ENCODE measurements around the gene MLXIPL.

MLXIPL gene

DNA sequence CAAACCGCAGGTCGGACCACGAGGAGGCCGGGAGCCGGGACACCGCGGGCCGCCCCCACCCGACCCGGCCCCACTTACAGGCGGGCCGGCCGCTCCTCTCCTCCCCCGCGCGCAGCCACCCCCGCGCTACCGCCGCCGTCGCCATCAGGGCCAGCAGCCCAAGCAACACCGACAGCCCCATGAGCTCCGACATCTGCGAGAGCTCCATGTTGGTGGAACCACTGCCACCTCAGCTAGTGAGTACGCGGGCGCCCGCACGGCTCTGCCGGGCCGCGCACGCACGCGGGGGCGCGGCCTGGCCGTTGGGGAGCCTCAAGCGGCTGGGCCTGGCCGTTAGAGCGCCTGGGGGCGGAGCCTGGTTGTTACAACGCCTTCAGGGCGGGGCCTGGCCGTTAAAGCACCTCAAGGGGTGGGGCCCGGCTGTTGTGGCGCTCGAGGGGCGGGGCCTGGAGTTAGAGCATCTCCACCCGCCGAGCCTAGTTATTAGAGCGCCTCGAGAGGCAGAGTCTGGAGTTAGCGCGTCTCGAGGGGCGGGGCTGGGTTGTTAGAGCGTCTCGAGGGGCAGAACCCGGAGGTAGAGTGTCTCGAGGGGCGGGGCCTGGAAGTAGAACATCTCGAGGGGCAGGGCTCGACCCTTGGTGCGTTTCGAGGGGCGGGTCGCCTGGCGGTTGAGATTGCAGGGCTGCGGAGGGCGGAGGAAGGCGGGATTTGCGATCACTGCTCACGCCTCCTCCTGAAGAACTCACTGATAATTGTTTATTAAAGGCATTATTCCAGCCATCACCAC is 45.8 kb downstream of the MLXIPL start, which contains the start of gene TBL2:
TBL2 (minus strand) TSS at position 238 of the 787 bp plus-strand sequence; CDS start at position 208, 30 bp downstream.
- Histone ChIP-seq H3K9me3 (ENCODE audit: control insufficient read depth, low read length) (no peaks in the 10 kb centered on the region), H3K36me3 (ENCODE audit: control insufficient read depth, insufficient read depth, low read length) (no peaks in the 10 kb centered on the region), H2AFZ (peak within 1 kb of the TSS; percentile 97), H3K4me2 (ENCODE audit: low read length) (peak within 1 kb of the TSS; percentile 78), H3K27ac (peak within 1 kb of the TSS; percentile 47), H3K4me1 (no peaks in the 10 kb centered on the region), H3K27me3 (ENCODE audit: control insufficient read depth, insufficient read depth, low read length) (no peaks in the 10 kb centered on the region), H3K4me3 (ENCODE audit: low read depth, low read length) (peak within 1 kb of the TSS; percentile 72), H3K79me2 (peaks cover 9% of the 10 kb centered on the region), H3K9ac (peak within 1 kb of the TSS; percentile 84)
- peak; percentile 14 for TF ChIP-seq CTCF (IDR thresholded peaks at IDR 0.05)

DNA sequence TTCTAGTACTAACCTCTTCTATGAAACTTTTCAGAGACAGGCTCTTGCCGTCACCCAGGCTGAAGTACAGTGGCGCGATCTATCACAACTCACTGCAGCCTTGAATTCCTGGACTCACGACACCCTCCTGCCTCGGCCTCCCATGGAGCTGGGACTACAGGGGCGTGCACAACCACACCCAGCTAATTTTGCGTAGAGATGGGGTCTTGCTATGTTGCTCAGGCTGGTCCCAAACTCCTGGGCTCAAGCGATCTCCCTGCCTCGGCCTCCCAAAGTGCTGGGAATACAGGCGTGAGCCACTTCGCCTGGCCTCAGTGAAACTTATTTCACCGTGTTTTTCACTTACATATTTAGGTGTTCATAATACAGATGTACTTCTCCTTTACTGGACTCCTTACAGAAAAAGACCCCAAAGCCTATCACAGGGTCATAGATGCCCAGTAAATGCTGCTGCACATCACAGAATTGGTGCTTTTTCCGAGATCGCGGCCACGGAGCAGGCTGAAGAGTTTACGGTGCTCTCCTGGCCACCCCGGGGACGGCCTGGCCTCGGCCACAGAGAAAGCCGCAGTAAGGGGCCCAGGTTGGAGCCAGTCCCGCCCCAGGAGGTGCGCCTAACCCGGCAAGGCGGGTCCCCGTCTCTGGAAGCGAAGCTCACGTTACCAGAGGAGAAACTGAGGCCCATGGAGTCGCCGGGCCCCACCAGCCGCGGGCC is 46.5 kb downstream of the MLXIPL start:
- no peaks in the 10 kb centered on the region for H3K9me3 ChIP-seq (ENCODE audit: control insufficient read depth, low read length)
- peaks cover 9% of the 10 kb centered on the region for H3K79me2 ChIP-seq
- H3K27me3 ChIP-seq (ENCODE audit: control insufficient read depth, insufficient read depth, low read length) = no peaks in the 10 kb centered on the region
- H2AFZ ChIP-seq = peak overlapping the region; percentile 97
- no peak for TF ChIP-seq CTCF (IDR thresholded peaks at IDR 0.05)
- peak overlapping the region; percentile 72 for H3K4me3 ChIP-seq (ENCODE audit: low read depth, low read length)
- no peaks in the 10 kb centered on the region for H3K36me3 ChIP-seq (ENCODE audit: control insufficient read depth, insufficient read depth, low read length)
- peak overlapping the region; percentile 78 for H3K4me2 ChIP-seq (ENCODE audit: low read length)
- H3K9ac ChIP-seq = peak overlapping the region; percentile 84
- H3K27ac ChIP-seq = peak overlapping the region; percentile 47
- H3K4me1 ChIP-seq = no peaks in the 10 kb centered on the region

DNA sequence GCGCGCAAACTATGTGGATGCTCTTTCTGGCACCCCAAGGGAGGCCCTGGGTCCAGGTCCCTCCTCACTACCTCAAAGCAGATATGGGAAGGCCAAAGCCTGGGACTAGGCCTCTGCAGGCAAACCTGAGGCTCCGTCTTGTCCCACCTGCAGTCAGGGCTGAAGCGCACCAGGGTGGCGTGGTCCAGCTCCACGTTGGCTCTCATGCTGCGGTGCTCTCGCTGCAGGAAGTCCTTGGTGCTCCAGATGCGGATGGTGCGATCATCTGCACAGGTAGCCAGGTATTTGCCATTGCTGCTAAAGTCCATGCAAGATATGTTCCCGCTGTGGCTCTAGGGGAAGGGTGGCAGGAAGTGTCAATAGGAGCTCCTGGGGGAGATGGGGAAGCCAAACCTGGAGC is 50.5 kb downstream of the MLXIPL start:
- no peak overlapping the region for H3K9ac ChIP-seq
- peaks cover 9% of the 10 kb centered on the region for H3K79me2 ChIP-seq
- no peak for TF ChIP-seq CTCF (IDR thresholded peaks at IDR 0.05)
- H3K27ac ChIP-seq = no peak overlapping the region
- H3K36me3 ChIP-seq (ENCODE audit: control insufficient read depth, insufficient read depth, low read length) = no peaks in the 10 kb centered on the region
- no peak overlapping the region for H2AFZ ChIP-seq
- H3K27me3 ChIP-seq (ENCODE audit: control insufficient read depth, insufficient read depth, low read length) = no peaks in the 10 kb centered on the region
- no peak overlapping the region for H3K4me2 ChIP-seq (ENCODE audit: low read length)
- H3K4me3 ChIP-seq (ENCODE audit: low read depth, low read length) = no peak overlapping the region
- no peaks in the 10 kb centered on the region for H3K9me3 ChIP-seq (ENCODE audit: control insufficient read depth, low read length)
- H3K4me1 ChIP-seq = no peaks in the 10 kb centered on the region

DNA sequence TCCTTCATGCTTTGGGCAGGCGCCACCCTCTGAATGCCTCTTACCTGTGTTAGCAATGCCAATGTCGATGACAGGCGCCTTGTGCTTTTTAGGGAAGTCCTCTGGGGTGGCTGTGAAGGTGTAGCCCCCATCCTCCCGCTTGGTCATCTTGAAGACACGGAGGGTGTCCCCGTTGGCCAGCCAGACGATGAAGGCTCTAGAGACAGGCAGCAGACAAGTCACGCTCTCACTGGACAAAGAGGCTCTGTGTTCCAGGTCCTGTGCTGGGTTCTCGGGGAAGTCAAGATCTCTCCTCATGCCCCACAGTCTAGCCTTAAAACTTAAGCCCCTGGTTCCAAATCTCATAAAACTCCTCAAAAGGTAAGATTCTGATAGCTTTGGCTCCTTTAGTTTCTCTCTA is 51.0 kb downstream of the MLXIPL start:
- Histone ChIP-seq H3K27me3 (ENCODE audit: control insufficient read depth, insufficient read depth, low read length) (no peaks in the 10 kb centered on the region), H3K79me2 (peaks cover 9% of the 10 kb centered on the region), H3K9me3 (ENCODE audit: control insufficient read depth, low read length) (no peaks in the 10 kb centered on the region), H3K27ac (no peak overlapping the region), H3K4me1 (no peaks in the 10 kb centered on the region), H2AFZ (no peak overlapping the region), H3K4me2 (ENCODE audit: low read length) (no peak overlapping the region), H3K9ac (no peak overlapping the region), H3K36me3 (ENCODE audit: control insufficient read depth, insufficient read depth, low read length) (no peaks in the 10 kb centered on the region), H3K4me3 (ENCODE audit: low read depth, low read length) (no peak overlapping the region)
- TF ChIP-seq CTCF (IDR thresholded peaks at IDR 0.05) = no peak
